HG02981 (cell line): ENCODE measurements around the gene ZCCHC8.
"Not testable (repeated sequence)": the region's sequence is repeated elsewhere in the genome, so short reads cannot be mapped to it uniquely, and the experiment has no call there.

ENCODE experiments used
- ATAC-seq: cut with Tn5 transposase; IDR thresholded peaks from one replicate; pipeline ENCODE4 v1.9.1; 2021; ENCODE audit warnings: mild to moderate bottlenecking, moderate library complexity; ENCODE audit not compliant: unreplicated experiment

Gene ZCCHC8

GRCh38 chr12:122437656-122438121 is 63.0 kb downstream of the ZCCHC8 start:
- no peak for ATAC-seq

GRCh38 chr12:122435186-122435585 is 65.5 kb downstream of the ZCCHC8 start:
- no peak for ATAC-seq

GRCh38 chr12:122429043-122429442 is 71.7 kb downstream of the ZCCHC8 start:
- ATAC-seq = not testable (repeated sequence)

GRCh38 chr12:122427403-122427802 is 73.3 kb downstream of the ZCCHC8 start:
- no peak for ATAC-seq

- ATAC-seq = no peak
Observed at GRCh38 chr12:122423258-122424165, 77.2 kb downstream of the ZCCHC8 start.

- peak; percentile 5 for ATAC-seq
Observed at GRCh38 chr12:122422730-122423257, 77.9 kb downstream of the ZCCHC8 start.

GRCh38 chr12:122421821-122422729 is 78.7 kb downstream of the ZCCHC8 start, which contains the start of gene CLIP1:
Gene CLIP1, minus strand, starts transcription at chr12:122422669. Its CDS starts 42,217 bp downstream, at chr12:122380452.
- peak; percentile 54 for ATAC-seq
